GM21723 (cell line): Measurements from ENCODE around the gene MTPN.
A peak's percentile ranks its signal among the peaks of the same experiment; 100 is the strongest.

Source experiments
- ATAC-seq: cut with Tn5 transposase; IDR thresholded peaks from one replicate; pipeline ENCODE4 v1.9.1; 2021; ENCODE audit warnings: mild to moderate bottlenecking, moderate library complexity; ENCODE audit not compliant: unreplicated experiment

Gene MTPN

GRCh38 chr7:135930565-135931461, 46.3 kb downstream of the MTPN start:
- no peak for ATAC-seq

GRCh38 chr7:135929722-135930141, 47.4 kb downstream of the MTPN start:
- ATAC-seq, result no peak

GRCh38 chr7:135929249-135929648, 47.9 kb downstream of the MTPN start:
- no peak for ATAC-seq

- ATAC-seq, result no peak
These were observed 49.0 kb downstream of the MTPN start for GRCh38 chr7:135928136-135928535.

GRCh38 chr7:135925210-135925609, 51.9 kb downstream of the MTPN start:
- no peak for ATAC-seq

- ATAC-seq, result no peak
These were observed 52.9 kb downstream of the MTPN start for GRCh38 chr7:135924302-135924701.

GRCh38 chr7:135922263-135922662, 54.9 kb downstream of the MTPN start:
- ATAC-seq, result no peak

GRCh38 chr7:135920478-135920877, 56.7 kb downstream of the MTPN start:
- ATAC-seq, result peak; percentile 66

- no peak for ATAC-seq
These were observed 57.9 kb downstream of the MTPN start for GRCh38 chr7:135919071-135919841.

GRCh38 chr7:135918134-135918533, 59.0 kb downstream of the MTPN start:
- ATAC-seq, result no peak

GRCh38 chr7:135917721-135918120, 59.4 kb downstream of the MTPN start:
- ATAC-seq, result no peak

GRCh38 chr7:135914346-135914745, 62.8 kb downstream of the MTPN start:
- no peak for ATAC-seq

- no peak for ATAC-seq
These were observed 63.8 kb downstream of the MTPN start for GRCh38 chr7:135913404-135913803.

GRCh38 chr7:135911099-135911498, 66.1 kb downstream of the MTPN start:
- no peak for ATAC-seq

GRCh38 chr7:135910393-135911036, 66.6 kb downstream of the MTPN start:
- ATAC-seq, result no peak

- no peak for ATAC-seq
These were observed 71.3 kb downstream of the MTPN start for GRCh38 chr7:135905858-135906257.

- no peak for ATAC-seq
These were observed 71.8 kb downstream of the MTPN start for GRCh38 chr7:135905355-135905754.

- no peak for ATAC-seq
These were observed 72.9 kb downstream of the MTPN start for GRCh38 chr7:135904282-135904681.

GRCh38 chr7:135901585-135902540, 75.3 kb downstream of the MTPN start:
- no peak for ATAC-seq

- no peak for ATAC-seq
These were observed 77.1 kb downstream of the MTPN start for GRCh38 chr7:135900065-135900546.
